ENCODE results near the gene RNF14.

The RNF14 gene

GRCh38 chr5:141931694-141932093 lies 37.2 kb upstream of the RNF14 start:
- no peak overlapping the region for H3K9ac ChIP-seq

DNA sequence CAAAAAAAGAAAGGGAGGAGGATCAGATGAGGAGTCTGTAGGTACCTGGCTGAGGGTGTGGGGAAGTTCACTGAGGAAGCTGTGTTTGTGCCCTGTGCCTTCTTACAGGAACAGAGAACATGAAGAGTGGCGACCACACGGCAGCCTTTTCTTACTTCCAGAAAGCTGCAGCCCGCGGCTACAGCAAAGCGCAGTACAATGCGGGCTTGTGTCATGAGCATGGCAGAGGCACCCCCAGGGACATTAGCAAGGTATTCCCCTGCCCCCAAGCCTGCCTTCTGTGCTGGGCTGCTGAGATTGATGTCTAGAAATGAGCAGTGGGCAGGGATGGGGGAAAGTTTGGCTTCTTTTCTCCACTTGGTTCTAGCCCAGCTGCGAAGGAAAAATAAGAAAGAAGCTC lies 35.8 kb upstream of the RNF14 start:
- Histone ChIP-seq H3K27ac (no peak overlapping the region), H3K36me3 (ENCODE audit: control insufficient read depth, insufficient read depth, low read length) (no peaks in the 10 kb centered on the region), H3K4me3 (ENCODE audit: low read depth, low read length) (no peak overlapping the region), H3K9ac (no peak overlapping the region), H3K79me2 (peaks cover 14% of the 10 kb centered on the region), H3K9me3 (ENCODE audit: control insufficient read depth, low read length) (no peaks in the 10 kb centered on the region), H2AFZ (no peak overlapping the region), H3K4me2 (ENCODE audit: low read length) (no peak overlapping the region), H3K4me1 (no peaks in the 10 kb centered on the region), H3K27me3 (ENCODE audit: control insufficient read depth, insufficient read depth, low read length) (no peaks in the 10 kb centered on the region)
- no peak for TF ChIP-seq CTCF (IDR thresholded peaks at IDR 0.05)

More at GRCh38 chr5:141931694-141932093, 37.2 kb upstream of the RNF14 start:
- no peak overlapping the region for H3K27ac ChIP-seq
- no peaks in the 10 kb centered on the region for H3K9me3 ChIP-seq (ENCODE audit: control insufficient read depth, low read length)
- H2AFZ ChIP-seq = no peak overlapping the region
- TF ChIP-seq CTCF (IDR thresholded peaks at IDR 0.05) = no peak
- H3K4me1 ChIP-seq = no peaks in the 10 kb centered on the region
- peaks cover 22% of the 10 kb centered on the region for H3K79me2 ChIP-seq
- no peaks in the 10 kb centered on the region for H3K36me3 ChIP-seq (ENCODE audit: control insufficient read depth, insufficient read depth, low read length)
- no peak overlapping the region for H3K4me2 ChIP-seq (ENCODE audit: low read length)
- H3K27me3 ChIP-seq (ENCODE audit: control insufficient read depth, insufficient read depth, low read length) = no peaks in the 10 kb centered on the region
- no peak overlapping the region for H3K4me3 ChIP-seq (ENCODE audit: low read depth, low read length)

DNA sequence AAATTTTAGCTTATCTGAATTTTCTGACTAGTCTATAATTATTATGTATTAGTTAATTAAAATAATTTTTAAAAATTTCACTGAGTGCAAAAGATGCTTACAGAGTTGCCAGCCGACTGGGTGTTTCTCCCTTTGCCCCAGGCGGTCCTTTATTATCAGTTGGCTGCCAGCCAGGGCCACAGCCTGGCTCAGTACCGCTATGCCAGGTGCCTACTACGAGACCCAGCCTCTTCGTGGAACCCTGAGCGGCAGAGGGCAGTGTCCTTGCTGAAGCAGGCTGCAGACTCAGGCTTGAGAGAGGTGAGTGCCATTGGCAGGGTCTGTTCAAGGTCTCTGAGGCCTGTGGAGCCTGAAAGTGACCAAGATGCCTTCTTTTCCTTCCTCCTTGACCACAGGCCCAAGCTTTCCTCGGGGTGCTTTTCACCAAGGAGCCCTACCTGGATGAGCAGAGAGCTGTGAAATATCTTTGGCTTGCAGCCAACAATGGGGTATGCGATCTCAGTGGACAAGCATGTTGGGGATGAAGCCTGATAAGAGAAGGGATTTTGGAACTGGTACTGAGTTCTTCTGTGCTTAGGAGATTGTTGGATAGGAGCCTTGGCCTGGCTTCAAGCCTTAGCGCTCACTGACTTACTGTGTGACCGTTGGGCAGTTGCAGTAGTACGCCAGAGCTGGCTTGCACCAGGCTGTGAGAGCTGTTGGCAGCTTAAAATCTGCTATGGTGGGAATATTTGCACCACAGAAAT lies 34.6 kb upstream of the RNF14 start:
- Histone ChIP-seq H3K4me3 (ENCODE audit: low read depth, low read length) (no peak overlapping the region), H3K79me2 (peaks cover 3% of the 10 kb centered on the region), H3K4me1 (no peaks in the 10 kb centered on the region), H3K27me3 (ENCODE audit: control insufficient read depth, insufficient read depth, low read length) (no peaks in the 10 kb centered on the region), H3K36me3 (ENCODE audit: control insufficient read depth, insufficient read depth, low read length) (no peaks in the 10 kb centered on the region), H2AFZ (no peak overlapping the region), H3K4me2 (ENCODE audit: low read length) (no peak overlapping the region), H3K27ac (no peak overlapping the region), H3K9ac (no peak overlapping the region), H3K9me3 (ENCODE audit: control insufficient read depth, low read length) (no peaks in the 10 kb centered on the region)
- TF ChIP-seq CTCF (IDR thresholded peaks at IDR 0.05) = no peak

DNA sequence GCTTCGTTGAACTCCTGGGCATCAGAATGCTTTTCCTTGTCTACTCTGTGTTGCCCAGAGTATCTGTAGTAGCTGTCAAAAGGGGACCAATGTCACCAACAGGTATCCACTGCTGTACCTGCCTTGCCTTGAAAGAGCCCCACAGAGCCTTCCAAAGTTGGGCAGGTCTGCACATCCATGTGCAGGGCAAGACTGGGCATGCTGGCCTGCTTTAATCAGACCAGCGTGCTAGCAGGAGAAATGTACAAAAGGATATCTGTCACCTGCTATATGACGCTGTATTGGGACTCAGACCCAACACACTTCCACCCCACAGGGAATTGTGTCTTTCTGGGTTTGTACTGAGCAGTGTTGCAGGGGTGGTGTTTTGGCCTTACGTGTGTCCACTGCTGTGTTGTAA lies 33.4 kb upstream of the RNF14 start:
- H3K4me1 ChIP-seq = no peaks in the 10 kb centered on the region
- H3K36me3 ChIP-seq (ENCODE audit: control insufficient read depth, insufficient read depth, low read length) = no peaks in the 10 kb centered on the region
- H3K4me2 ChIP-seq (ENCODE audit: low read length) = no peak overlapping the region
- H2AFZ ChIP-seq = no peak overlapping the region
- H3K9ac ChIP-seq = no peak overlapping the region
- H3K9me3 ChIP-seq (ENCODE audit: control insufficient read depth, low read length) = no peaks in the 10 kb centered on the region
- no peak overlapping the region for H3K4me3 ChIP-seq (ENCODE audit: low read depth, low read length)
- no peaks in the 10 kb centered on the region for H3K79me2 ChIP-seq
- no peaks in the 10 kb centered on the region for H3K27me3 ChIP-seq (ENCODE audit: control insufficient read depth, insufficient read depth, low read length)
- no peak for TF ChIP-seq CTCF (IDR thresholded peaks at IDR 0.05)
- no peak overlapping the region for H3K27ac ChIP-seq

- Histone ChIP-seq H3K4me2 (ENCODE audit: low read length) (no peak overlapping the region), H3K27ac (peak overlapping the region; percentile 16), H3K9ac (no peak overlapping the region), H3K4me3 (ENCODE audit: low read depth, low read length) (no peak overlapping the region), H3K4me1 (no peaks in the 10 kb centered on the region), H3K27me3 (ENCODE audit: control insufficient read depth, insufficient read depth, low read length) (no peaks in the 10 kb centered on the region), H3K9me3 (ENCODE audit: control insufficient read depth, low read length) (no peaks in the 10 kb centered on the region), H3K79me2 (no peaks in the 10 kb centered on the region), H2AFZ (no peak overlapping the region), H3K36me3 (ENCODE audit: control insufficient read depth, insufficient read depth, low read length) (no peaks in the 10 kb centered on the region)
- no peak for TF ChIP-seq CTCF (IDR thresholded peaks at IDR 0.05)
Measured at GRCh38 chr5:141940695-141941271, 28.1 kb upstream of the RNF14 start.
